Mucosa of stomach (tissue), 1 donor: ENCODE measurements around the gene MINDY4B.

Experiments used
- H3K27me3 ChIP-seq: one replicate; pipeline ENCODE4 v1.7.0; 2013; ENCODE audit warnings: mild to moderate bottlenecking, low read length; ENCODE audit not compliant: control insufficient read depth, insufficient read depth
- H3K36me3 ChIP-seq: one replicate; pipeline ENCODE4 v1.7.0; 2013; ENCODE audit warnings: low read length; ENCODE audit not compliant: control insufficient read depth, insufficient read depth
- H3K4me1 ChIP-seq: one replicate; pipeline ENCODE4 v1.7.0; 2013; ENCODE audit warnings: mild to moderate bottlenecking, low read length; ENCODE audit not compliant: control insufficient read depth, insufficient read depth
- H3K4me3 ChIP-seq: one replicate; pipeline ENCODE4 v1.7.0; 2013; ENCODE audit warnings: low read length
- H3K9ac ChIP-seq: one replicate; pipeline ENCODE4 v1.7.0; 2013; ENCODE audit warnings: mild to moderate bottlenecking, low read length, moderate library complexity
- H3K9me3 ChIP-seq: one replicate; pipeline ENCODE4 v1.7.0; 2013; ENCODE audit warnings: mild to moderate bottlenecking, low read length, moderate library complexity; ENCODE audit not compliant: control insufficient read depth
- donor health status: Pancreatic carcinoma.

Gene MINDY4B

DNA sequence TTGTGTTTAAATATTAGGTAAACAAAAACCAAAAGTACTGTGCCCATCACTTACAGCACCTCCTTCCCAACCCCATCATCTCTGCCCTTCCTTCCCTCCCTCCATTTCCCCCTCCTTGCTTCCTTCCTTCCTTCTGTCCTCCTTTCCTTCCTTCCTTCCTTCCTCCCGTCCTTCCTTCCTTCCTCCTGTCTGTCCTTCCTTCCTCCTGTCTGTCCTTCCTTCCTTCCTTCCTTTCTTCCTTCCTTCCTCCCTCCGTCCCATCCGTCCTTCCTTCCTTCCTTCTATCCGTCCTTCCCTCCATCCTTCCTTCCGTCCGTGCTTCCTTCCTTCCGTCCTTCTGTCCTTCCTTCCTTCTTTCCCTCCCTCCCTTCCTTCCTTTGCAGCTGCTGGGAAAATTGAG, 74.5 kb downstream of the MINDY4B start:
- Histone ChIP-seq H3K4me1 (no peaks in the 10 kb centered on the region), H3K27me3 (peaks cover 6% of the 10 kb centered on the region)

DNA sequence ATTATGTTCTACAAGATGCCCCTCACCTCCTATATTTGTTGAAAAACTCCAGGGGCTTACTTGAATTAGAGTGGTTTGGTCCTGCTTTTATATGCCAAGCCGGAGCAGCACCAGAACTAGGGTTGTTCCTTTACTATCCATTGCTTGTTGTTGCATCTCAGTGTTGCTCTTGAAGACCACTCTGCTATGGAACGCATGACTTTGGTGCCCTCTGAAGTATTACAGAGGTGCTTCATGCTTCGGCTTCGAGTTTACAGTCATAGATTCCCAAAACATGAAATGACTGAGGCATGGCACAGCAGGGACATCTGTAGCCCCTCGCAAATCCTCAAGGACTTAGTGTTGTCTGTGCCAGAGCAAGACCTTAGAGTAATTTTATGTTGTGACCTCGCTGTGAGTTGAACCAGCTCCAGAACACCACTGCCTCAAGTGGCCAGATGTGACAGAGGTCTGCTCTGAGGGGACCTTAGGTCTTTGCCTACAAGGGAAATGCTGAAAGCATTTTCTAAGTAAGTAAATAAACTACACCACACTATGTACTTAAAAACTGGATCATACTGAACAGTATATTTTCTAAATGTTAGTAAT, 75.1 kb downstream of the MINDY4B start:
- H3K4me3 ChIP-seq: no peak overlapping the region
- H3K9me3 ChIP-seq: no peaks in the 10 kb centered on the region
- no peaks in the 10 kb centered on the region for H3K4me1 ChIP-seq
- H3K36me3 ChIP-seq: no peaks in the 10 kb centered on the region
- H3K9ac ChIP-seq: no peak overlapping the region
- peaks cover 6% of the 10 kb centered on the region for H3K27me3 ChIP-seq

More for the DNA sequence above, 74.5 kb downstream of the MINDY4B start:
- no peak overlapping the region for H3K9ac ChIP-seq
- no peaks in the 10 kb centered on the region for H3K9me3 ChIP-seq
- no peaks in the 10 kb centered on the region for H3K36me3 ChIP-seq
- no peak overlapping the region for H3K4me3 ChIP-seq

DNA sequence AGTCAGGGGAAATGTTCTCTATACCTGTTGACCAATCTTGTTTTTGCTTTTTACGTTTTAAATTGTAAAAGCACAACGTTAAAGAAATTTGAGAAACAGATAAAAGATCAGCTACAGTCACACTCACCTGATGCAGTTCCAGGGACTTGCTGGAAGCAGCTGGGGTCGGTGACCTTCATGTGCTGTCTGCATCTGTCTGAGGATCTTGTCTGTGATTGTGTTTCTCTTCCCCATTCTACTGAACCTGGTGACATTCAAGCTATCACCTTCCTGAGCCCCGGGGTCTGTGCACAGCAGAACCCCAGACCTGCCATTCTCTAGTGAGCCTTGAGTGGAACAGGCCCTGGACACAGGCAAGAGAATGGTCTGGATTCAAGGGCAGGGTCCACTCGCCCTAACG, 75.8 kb downstream of the MINDY4B start:
- Histone ChIP-seq H3K9ac (no peak overlapping the region), H3K4me3 (no peak overlapping the region), H3K27me3 (peaks cover 6% of the 10 kb centered on the region), H3K4me1 (no peaks in the 10 kb centered on the region), H3K9me3 (no peaks in the 10 kb centered on the region), H3K36me3 (no peaks in the 10 kb centered on the region)

DNA sequence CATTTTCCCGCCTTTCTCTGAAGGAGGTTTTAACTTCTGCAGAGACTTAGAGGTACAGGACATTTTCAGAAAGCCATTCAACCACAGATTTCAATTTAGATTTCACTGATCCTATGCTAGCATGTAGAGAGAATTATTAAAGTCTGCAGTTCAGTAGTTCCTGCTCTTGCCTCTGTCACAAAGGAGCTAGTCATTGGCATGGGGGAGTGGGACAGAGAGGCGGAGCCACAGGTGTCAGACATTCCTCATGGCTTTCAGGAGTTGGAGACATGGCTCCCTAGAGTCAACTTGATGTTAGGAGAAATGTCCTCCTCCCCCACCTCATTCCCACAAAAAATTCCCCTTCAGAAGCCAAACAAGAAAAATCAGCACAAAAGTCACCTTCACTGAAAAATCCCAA, 76.2 kb downstream of the MINDY4B start:
- Histone ChIP-seq H3K36me3 (no peaks in the 10 kb centered on the region), H3K9me3 (no peaks in the 10 kb centered on the region), H3K4me1 (no peaks in the 10 kb centered on the region), H3K4me3 (no peak overlapping the region), H3K27me3 (peaks cover 6% of the 10 kb centered on the region), H3K9ac (no peak overlapping the region)

DNA sequence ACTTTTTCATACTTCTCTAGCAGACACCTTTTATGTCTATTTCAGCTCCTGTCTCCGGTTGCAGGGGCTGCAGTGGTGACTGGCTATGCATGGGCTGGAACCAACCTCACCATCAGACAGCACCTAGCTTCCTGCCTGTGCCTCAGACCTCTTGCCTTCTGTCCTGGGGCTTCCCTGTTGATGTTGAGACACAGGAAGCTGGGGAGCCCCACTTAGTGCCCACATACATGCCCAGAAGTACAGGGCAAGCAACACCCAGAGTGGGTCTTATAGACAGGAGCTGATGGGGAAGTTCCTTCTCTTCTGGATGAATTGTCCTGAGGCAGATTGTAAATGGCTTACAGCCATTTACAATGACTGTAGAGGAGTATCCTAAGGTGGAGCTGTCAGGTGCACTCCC, 77.0 kb downstream of the MINDY4B start:
- Histone ChIP-seq H3K4me1 (no peaks in the 10 kb centered on the region), H3K9me3 (no peaks in the 10 kb centered on the region), H3K4me3 (no peak overlapping the region), H3K9ac (no peak overlapping the region), H3K27me3 (peaks cover 6% of the 10 kb centered on the region), H3K36me3 (no peaks in the 10 kb centered on the region)

DNA sequence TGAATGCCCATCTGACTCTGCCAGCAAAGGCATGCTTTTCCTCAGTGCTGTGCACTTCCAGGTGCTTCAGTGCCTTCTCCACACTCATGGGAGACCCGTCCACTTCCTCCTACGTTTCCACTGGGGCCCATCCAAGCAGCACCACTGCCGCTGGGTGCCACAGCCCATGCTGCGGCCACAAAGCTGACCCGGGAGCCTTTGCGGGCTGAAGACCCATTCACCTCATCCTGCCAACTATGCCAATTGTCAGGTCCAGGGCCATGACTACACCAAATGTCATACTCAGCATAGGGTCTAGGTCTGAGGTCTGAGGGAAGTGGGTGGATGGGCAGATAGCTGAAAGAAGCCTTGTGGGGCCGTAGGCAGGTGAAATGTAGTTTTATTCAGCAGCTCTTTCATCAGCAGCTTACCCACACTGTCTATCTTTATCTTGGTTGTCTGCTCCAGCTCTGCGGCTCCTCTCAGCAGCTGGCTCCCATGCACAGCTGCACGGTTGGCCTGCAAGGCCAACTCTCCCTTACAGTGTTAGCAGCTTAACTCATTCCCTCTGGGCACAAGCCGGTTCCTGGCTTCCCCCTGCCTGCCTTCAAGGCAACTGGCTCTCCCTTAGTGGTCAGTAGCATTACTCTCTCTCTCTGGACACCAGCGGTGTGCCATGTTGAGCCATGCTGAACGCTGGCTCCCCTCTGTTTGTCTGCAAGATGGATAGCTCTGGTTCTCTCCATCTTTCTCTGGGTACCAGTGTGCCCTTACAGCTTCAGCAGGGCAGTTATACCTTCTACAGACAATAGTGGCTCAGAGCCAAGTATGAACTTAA, 78.6 kb downstream of the MINDY4B start:
- Histone ChIP-seq H3K4me1 (no peaks in the 10 kb centered on the region), H3K9me3 (no peaks in the 10 kb centered on the region), H3K9ac (no peak overlapping the region), H3K36me3 (no peaks in the 10 kb centered on the region), H3K27me3 (peaks cover 6% of the 10 kb centered on the region), H3K4me3 (no peak overlapping the region)

DNA sequence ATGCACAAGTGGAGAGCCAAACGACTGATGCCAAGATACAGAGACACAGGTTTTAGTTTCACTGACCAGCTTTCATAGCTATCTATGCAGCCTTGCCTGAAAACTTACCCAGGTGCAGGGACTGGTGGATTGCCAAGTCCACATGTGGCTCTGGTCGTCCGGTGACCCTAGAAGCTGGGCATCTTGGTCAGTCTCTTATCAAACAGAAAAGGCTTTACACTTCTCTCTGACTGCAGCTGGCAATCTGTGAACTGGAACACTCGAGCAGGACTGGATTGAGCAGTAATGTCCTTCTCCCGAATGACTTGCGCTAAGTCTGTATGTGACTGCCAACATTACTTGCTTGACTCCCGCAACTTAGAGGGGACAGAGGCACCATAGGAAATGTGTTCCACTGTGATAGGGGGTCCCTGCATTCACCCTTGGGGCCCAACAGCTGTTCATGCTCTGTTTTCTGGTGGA, 79.3 kb downstream of the MINDY4B start:
- Histone ChIP-seq H3K36me3 (no peaks in the 10 kb centered on the region), H3K4me1 (no peaks in the 10 kb centered on the region), H3K4me3 (no peak overlapping the region), H3K9ac (no peak overlapping the region), H3K27me3 (peaks cover 6% of the 10 kb centered on the region), H3K9me3 (no peaks in the 10 kb centered on the region)

DNA sequence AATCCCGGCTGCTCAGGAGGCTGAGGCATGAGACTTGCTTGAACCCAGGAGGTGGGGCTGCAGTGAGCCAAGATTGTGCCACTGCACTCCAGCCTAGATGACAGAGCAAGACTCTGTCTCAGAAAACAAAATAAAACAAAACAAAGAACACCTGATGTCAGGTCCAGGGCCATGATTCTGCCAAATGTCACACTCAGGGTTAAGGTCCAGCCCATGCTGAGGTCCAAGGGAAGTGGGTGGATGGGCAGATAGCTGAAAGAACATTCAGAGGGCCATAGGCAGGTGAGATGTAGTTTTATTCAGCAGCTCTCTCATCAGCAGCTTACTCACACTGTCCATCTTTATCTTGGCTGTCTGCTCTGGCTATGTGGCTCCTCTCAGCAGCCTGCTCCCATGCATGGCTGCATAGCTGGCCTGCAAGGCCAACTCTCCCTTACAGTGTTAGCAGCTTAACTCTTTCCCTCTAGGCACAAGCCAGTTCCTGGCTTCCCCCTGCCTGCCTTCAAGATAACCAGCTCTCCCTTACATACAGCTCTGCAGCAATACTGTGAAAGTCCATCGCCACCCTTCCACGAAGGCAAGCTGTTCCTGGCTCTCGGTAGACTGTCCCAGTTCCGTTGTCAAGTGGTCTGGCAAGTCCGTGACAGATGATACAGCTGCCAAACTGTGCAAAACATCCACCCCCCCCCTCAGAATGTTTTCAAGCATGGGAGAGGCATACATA, 79.9 kb downstream of the MINDY4B start:
- Histone ChIP-seq H3K36me3 (no peaks in the 10 kb centered on the region), H3K9ac (no peak overlapping the region), H3K27me3 (peaks cover 6% of the 10 kb centered on the region), H3K4me3 (no peak overlapping the region), H3K9me3 (no peaks in the 10 kb centered on the region), H3K4me1 (no peaks in the 10 kb centered on the region)

DNA sequence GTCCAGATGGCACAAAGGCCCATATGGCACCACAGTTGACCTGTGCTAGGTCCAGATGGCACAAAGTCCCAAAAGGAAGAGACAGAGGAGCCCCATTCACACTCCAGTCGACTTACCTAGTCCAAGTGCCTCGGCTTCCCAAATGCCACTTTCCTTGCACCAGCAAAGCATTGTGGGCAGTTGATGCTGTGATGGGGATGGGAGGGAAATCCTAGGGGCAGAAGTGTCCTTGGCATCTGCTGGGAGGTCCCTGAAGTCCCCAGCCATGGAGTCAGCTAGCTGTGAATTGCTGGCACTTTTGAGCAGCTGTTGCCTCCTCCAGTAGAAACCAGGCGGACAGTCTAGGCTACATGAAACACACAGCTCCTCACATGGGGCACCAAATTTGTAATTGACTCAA, 82.0 kb downstream of the MINDY4B start:
- Histone ChIP-seq H3K4me1 (no peaks in the 10 kb centered on the region), H3K9ac (no peak overlapping the region), H3K4me3 (no peak overlapping the region), H3K9me3 (no peaks in the 10 kb centered on the region), H3K27me3 (peaks cover 1% of the 10 kb centered on the region), H3K36me3 (no peaks in the 10 kb centered on the region)

DNA sequence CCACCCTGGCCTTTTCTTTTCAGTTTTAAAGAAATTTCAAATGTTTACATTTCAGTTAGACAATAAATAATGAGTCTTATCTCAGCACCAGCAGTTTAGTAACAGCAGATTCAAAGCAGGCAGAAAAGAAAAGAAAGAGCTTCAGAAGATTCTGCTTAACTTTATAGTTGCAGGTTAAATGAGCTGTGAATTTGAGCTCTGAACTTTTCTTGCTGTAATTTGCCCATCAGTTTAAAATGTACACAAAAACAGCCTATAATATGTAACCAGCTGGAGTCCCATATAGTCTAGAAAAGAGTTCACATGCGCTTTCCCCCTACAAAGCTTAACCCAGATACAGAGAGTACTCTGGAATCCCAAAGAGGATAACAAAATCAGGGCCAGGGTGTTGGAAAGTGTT, 82.6 kb downstream of the MINDY4B start:
- Histone ChIP-seq H3K27me3 (no peaks in the 10 kb centered on the region), H3K4me1 (no peaks in the 10 kb centered on the region), H3K9me3 (no peaks in the 10 kb centered on the region), H3K4me3 (no peak overlapping the region), H3K36me3 (no peaks in the 10 kb centered on the region), H3K9ac (no peak overlapping the region)
